NB4 (cell line): ENCODE data around the gene CDH13.

Source experiments
- CTCF ChIP-seq: IDR thresholded peaks from one replicate; pipeline ENCODE4 v1.5.1; 2012; ENCODE audit warnings: low read depth, low read length
- MYC ChIP-seq: IDR thresholded peaks from 2 replicates; pipeline ENCODE4 v1.6.1; 2011; ENCODE audit warnings: low read depth, low read length

GRCh38 chr16:82748026-82748425, 121.3 kb downstream of the CDH13 start:
- TF ChIP-seq CTCF (no peak), MYC (no peak)
